Adrenal gland (tissue), 12 donors: ENCODE measurements around the gene MRPS7. TPM values are rescaled to one million over a fixed set of nuclear protein-coding genes. Genes with fewer than 3 reads are reported as not detected.
A peak's percentile ranks its signal among the peaks of the same experiment; 100 is the strongest.
"Not testable (repeated sequence)": the region's sequence is repeated elsewhere in the genome, so short reads cannot be mapped to it uniquely, and the experiment has no call there.

ENCODE experiments used
- DNase-seq, 7 donors: peaks; one replicate each; pipeline ENCODE4 v3.0.0-alpha.2; 2019 to 2020
- H3K27ac ChIP-seq, 5 donors: fragments of 200-600 bp; sonication (generic) in 4 of 5; 1 replicate in 3 of 5; 2 replicates in 2 of 5; pipeline versions ENCODE4 v1.5.1 to v1.8.0; 2016 to 2020; ENCODE audit warnings: mild to moderate bottlenecking in 1 of 5
- H3K27me3 ChIP-seq: fragments of 200-600 bp; 2 replicates; pipeline ENCODE4 v1.8.0; 2021
- H3K36me3 ChIP-seq, 2 donors: fragments of 200-600 bp; replicated peaks in 1 of 2; 1 replicate in 1 of 2; 2 replicates in 1 of 2; pipeline versions ENCODE4 v1.5.1 to v1.8.0; 2018 to 2022
- H3K4me1 ChIP-seq, 2 donors: fragments of 200-600 bp; replicated peaks in 1 of 2; 1 replicate in 1 of 2; 2 replicates in 1 of 2; pipeline versions ENCODE4 v1.5.1 to v1.8.0; 2018 to 2021
- H3K4me3 ChIP-seq, 4 donors: fragments of 200-600 bp; sonication (generic) in 3 of 4; one replicate each; pipeline ENCODE4 v1.5.1; 2016 to 2018
- H3K9me3 ChIP-seq, 3 donors: fragments of 200-600 bp; sonication (generic) in 1 of 3; replicated peaks in 1 of 3; 1 replicate in 2 of 3; 2 replicates in 1 of 3; pipeline versions ENCODE4 v1.5.1 to v1.8.0; 2016 to 2021
- POLR2A ChIP-seq, 2 donors: fragments of 450-650 bp; IDR thresholded peaks; one replicate each; pipeline ENCODE4 v1.6.1; 2017; ENCODE audit warnings: antibody characterized with exemption in 2 of 2, mild to moderate bottlenecking in 2 of 2, moderate library complexity in 1 of 2
- WGBS, 4 donors: extraction: QIAGEN DNeasy Blood & Tissue Kit in 2 of 4; methylation state at CpG; one replicate each; pipeline versions ENCODE4 v1.1.5 to v1.1.7; 2013 to 2017; 5-methylcytosine and 5-hydroxymethylcytosine counted together
- intact Hi-C, 2 donors: fragments of 100-400 bp; cut with DNase I; formaldehyde crosslinking; loops; one replicate each; pipeline versions ENCODE4 v1.14.1 to v1.15.0; 2022 to 2023
- polyA plus RNA-seq, 3 donors: library from polyadenylated mRNA; stranded (reverse); fragments of 200-250 nt in 2 of 3; fragments of 350-450 nt in 1 of 3; fragmentation: Illumina TruSeq in 1 of 3; extraction: RNeasy Lipid Tissue Mini Kit (QIAGEN cat#74804) in 1 of 3; gene quantifications; one replicate each; pipeline ENCODE4 v1.2.3, GENCODE V29; 2013 to 2014
- total RNA-seq, 9 donors: library from RNA; depleted of rRNA in 4 of 9; stranded (reverse); fragments of >200 nt in 4 of 9; fragments of 120-200 nt in 1 of 9; fragmentation: NEBNext Ultra II Directional in 1 of 9; extraction: Animal tissue kit (Norgen Biotek cat#: 25700) in 1 of 9; gene quantifications; one replicate each; pipeline versions ENCODE4 v1.1.0 to v1.2.4, GENCODE V29; 2013 to 2023
- TF ChIP-seq, protein P1 (sequence below), 6 experiments: fragments of 450-650 bp in 4 of 6; fragments of 200-600 bp in 2 of 6; sonication (generic) in 1 of 6; IDR thresholded peaks; 1 replicate in 5 of 6; 2 replicates in 1 of 6; pipeline versions ENCODE4 v1.5.1 to v1.8.0; 2016 to 2021; ENCODE audit warnings: antibody characterized with exemption in 6 of 6, mild to moderate bottlenecking in 2 of 6, moderate library complexity in 1 of 6
- donor health status: healthy with polysubstance abuse.
- donor health status: Bipolar disorder and iron deficiency.
- donor health status: DM: yes; HTN: yes; CAD: no.
- donor health status: DM: no; HTN: no; CAD: no.
- donor health status: DM: no; HTN: no; CAD: no.
- donor health status: DM: yes; HTN: yes; CAD: no.

MRPS7 gene
- total and polyA plus RNA-seq, 12 donors: 47.7 to 127 (median 75.0) TPM

DNA sequence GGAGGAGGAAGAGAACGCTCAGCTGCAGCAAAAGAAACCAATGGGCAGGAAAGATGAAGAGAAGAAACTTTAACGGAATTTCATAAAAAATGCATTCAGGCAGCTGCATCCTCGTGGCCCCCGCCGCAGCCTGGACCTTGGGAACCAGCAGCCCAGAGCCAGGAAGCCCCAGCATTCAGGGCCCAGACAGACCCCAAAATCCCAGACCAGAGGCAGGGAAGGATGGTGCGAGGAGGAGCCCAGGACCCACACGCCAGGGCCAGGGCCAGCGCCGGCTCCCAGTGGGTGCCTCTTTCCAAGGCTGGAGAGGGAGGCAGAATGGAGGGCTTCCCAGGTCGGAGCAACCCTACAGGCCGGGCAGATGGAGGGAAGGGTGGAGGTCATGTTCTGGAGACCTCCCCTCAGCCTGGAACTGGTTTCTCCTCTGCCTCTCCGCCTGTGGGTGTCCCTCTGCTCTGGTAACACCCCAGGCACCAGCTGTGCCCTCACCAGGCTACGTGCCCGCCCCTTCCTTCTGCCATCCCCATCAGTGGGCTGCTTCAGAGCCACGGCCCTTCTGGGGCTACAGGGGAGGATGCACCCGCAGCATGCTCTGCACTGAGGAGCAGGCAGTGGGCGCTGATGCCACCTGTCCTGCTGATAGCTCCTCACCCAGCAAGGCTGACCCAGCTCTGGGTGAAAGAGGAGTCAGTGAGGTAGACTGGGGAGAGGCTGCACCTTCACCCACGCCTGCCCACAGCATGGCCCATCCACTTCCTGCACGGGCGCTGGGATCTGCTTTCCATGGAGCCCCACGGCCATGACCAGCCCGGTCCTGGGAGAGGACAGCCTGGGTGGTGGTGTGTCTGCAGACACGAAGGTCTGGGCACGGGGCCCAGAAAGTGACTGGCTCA is 10.5 kb downstream of the MRPS7 start:
- intact Hi-C loops: loop anchor here in 1 of 2 donors (10.0 kb wide), 1 partner anchor 133 kb away; the partner anchor contains the start of gene GRB2
- Histone ChIP-seq H3K9me3 (no peaks in the 10 kb centered on the region), H3K27ac (peak overlapping the region in 4 of 5 donors; percentile 3 to 95 (median 85)), H3K27me3 (no peaks in the 10 kb centered on the region), H3K4me1 (peaks cover 21 to 37% of the 10 kb centered on the region in 2 donors), H3K4me3 (peak overlapping the region in 2 of 4 donors; percentile 56 to 92), H3K36me3 (peaks cover 0 to 4% of the 10 kb centered on the region in 2 donors)
- peak; percentile 73 to 90 (median 85) for DNase-seq
- TF ChIP-seq, protein P1, sequence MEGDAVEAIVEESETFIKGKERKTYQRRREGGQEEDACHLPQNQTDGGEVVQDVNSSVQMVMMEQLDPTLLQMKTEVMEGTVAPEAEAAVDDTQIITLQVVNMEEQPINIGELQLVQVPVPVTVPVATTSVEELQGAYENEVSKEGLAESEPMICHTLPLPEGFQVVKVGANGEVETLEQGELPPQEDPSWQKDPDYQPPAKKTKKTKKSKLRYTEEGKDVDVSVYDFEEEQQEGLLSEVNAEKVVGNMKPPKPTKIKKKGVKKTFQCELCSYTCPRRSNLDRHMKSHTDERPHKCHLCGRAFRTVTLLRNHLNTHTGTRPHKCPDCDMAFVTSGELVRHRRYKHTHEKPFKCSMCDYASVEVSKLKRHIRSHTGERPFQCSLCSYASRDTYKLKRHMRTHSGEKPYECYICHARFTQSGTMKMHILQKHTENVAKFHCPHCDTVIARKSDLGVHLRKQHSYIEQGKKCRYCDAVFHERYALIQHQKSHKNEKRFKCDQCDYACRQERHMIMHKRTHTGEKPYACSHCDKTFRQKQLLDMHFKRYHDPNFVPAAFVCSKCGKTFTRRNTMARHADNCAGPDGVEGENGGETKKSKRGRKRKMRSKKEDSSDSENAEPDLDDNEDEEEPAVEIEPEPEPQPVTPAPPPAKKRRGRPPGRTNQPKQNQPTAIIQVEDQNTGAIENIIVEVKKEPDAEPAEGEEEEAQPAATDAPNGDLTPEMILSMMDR (IDR thresholded peaks at IDR 0.05): no peak
- TF ChIP-seq POLR2A (IDR thresholded peaks at IDR 0.05): no peak
- WGBS, 4 donors: 31 to 47% (median 39%) methylated on average over 14 to 24 of the region's 24 CpGs

DNA sequence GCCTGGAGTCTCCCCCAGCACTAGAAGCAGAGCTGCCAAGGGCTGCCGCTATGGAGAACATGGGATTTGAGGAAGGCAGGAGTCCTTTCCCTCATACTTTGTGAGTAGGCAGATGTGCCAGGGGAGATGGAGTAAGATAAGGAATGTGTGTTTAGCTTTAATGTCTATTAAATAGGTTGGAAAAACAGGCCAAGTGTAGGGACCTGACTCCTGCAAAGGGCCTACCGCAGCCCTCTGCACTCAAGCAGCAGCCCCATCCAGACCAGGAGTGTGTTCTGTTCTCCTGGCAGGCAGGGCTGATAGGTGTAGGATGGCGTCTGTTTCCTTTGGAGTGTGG is 11.1 kb downstream of the MRPS7 start:
- DNase-seq: no peak
- Histone ChIP-seq H3K4me1 (peaks cover 21 to 37% of the 10 kb centered on the region in 2 donors), H3K9me3 (no peaks in the 10 kb centered on the region), H3K4me3 (no peak overlapping the region), H3K36me3 (peaks cover 0 to 5% of the 10 kb centered on the region in 2 donors), H3K27ac (peak overlapping the region in 4 of 5 donors; percentile 33 to 95 (median 42)), H3K27me3 (no peaks in the 10 kb centered on the region)
- TF ChIP-seq POLR2A (IDR thresholded peaks at IDR 0.05): no peak
- TF ChIP-seq, protein P1 (IDR thresholded peaks at IDR 0.05): no peak
- intact Hi-C loops: loop anchor here in 1 of 2 donors (10.0 kb wide), 1 partner anchor 132 kb away; the partner anchor contains the start of gene GRB2
- 46 to 68% (median 53%) methylated on average over 2 to 3 of the region's 3 CpGs for WGBS, 4 donors

DNA sequence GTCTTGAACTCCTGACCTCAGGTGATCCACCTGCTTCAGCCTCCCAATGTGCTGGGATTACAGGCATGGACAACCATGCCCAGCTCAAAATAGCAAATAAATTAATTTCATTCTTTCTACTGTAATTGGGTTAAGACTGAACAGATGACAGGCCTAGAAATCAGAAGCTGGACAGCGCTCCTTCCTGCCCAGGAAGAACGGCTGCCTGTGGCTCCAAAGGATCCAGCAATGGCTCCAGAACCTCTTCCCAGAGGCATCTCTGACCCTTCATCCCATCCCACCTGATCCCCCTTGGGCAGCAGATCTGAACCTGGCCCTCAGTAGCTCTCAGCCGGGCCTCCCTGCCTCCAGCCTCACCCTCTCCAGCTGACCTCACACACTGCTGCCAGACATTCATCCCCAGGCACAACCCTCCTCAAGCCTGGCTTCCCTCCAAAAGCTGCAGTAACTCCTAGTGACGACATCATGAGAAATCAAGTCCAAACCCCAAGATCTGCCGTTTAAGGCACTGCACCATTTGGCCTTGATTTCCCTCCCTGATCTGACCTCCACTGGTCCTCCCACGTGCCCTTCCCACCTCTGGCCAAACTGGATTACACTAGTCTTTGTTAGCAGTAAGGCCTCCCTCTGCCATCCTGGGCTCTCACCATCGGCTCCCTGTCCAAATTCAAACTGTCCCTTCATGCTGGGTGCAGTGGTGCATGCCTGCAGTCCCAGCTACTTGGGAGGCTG is 12.5 kb downstream of the MRPS7 start:
- Histone ChIP-seq H3K27me3 (no peaks in the 10 kb centered on the region), H3K4me1 (peaks cover 21 to 31% of the 10 kb centered on the region in 2 donors), H3K4me3 (no peak overlapping the region), H3K36me3 (peaks cover 0 to 8% of the 10 kb centered on the region in 2 donors), H3K27ac (peak overlapping the region in 2 of 5 donors; percentile 36 to 56), H3K9me3 (no peaks in the 10 kb centered on the region)
- WGBS, 4 donors: 51 to 64% (median 60%) methylated on average over 7 of the region's 7 CpGs
- TF ChIP-seq POLR2A (IDR thresholded peaks at IDR 0.05): no peak
- TF ChIP-seq, protein P1 (IDR thresholded peaks at IDR 0.05): no peak
- intact Hi-C loops: loop anchor here in 1 of 2 donors (10.0 kb wide), 1 partner anchor 131 kb away; the partner anchor contains the start of gene GRB2
- DNase-seq: peak; percentile 50 to 77 (median 71)

DNA sequence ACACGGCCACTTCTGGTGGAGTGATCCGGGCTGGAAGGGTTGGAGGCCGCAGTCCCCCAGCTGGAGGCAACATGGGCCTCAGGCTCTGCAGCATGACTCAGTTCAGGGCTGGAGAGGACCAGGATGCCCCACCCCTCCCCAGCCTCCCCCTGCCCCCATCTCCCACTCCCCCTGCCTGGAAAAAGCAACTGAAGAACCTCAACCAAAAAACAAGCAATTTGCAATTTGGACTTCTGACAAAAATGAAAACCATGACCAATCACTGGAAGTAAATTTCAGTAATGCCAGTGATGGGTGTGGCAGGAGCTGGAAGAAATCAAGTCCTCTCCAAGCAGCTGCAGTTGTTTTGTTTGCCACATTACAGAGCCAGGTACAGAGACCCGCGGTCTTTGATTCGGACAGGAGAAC is 16.0 kb downstream of the MRPS7 start:
- Histone ChIP-seq H3K27me3 (no peaks in the 10 kb centered on the region), H3K27ac (no peak overlapping the region), H3K9me3 (no peaks in the 10 kb centered on the region), H3K4me1 (peaks cover 7 to 12% of the 10 kb centered on the region in 2 donors), H3K36me3 (peaks cover 0 to 19% of the 10 kb centered on the region in 2 donors), H3K4me3 (no peak overlapping the region)
- intact Hi-C loops: loop anchor here in 1 of 2 donors (10.0 kb wide), 1 partner anchor 127 kb away; the partner anchor contains the start of gene GRB2
- no peak for DNase-seq
- 86 to 92% (median 88%) methylated on average over 3 to 6 of the region's 6 CpGs for WGBS, 4 donors
- TF ChIP-seq, protein P1 (IDR thresholded peaks at IDR 0.05): no peak

DNA sequence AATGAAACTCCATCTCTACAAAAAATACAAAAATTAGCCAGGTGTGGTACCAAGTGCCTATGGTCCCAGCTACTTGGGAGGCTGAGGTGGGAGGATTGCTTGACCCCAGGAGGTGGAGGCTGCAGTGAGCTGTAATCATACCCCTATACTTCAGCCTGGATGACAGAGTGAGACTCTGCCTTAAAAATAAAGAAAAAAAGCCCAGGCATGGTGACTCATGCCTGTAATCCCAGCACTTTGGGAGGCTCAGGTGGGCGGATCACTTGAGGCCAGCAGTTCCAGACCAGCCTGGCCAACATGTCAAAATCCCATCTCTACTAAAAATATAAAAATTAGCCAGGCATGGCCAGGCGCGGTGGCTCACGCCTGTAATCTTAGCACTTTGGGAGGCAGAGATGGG is 18.5 kb downstream of the MRPS7 start:
- H3K27me3 ChIP-seq, intact Hi-C loops, H3K4me1 ChIP-seq, H3K27ac ChIP-seq, DNase-seq, H3K4me3 ChIP-seq, H3K9me3 ChIP-seq: not testable (repeated sequence)
- 94 to 100% (median 94%) methylated on average over 4 of the region's 4 CpGs for WGBS, 4 donors
- peaks cover 0 to 30% of the 10 kb centered on the region in 2 donors for H3K36me3 ChIP-seq
